Small intestine (tissue), 7 donors: ENCODE results near the gene UBE2S. TPM values are rescaled to one million over a fixed set of nuclear protein-coding genes. Genes with fewer than 3 reads are reported as not detected.

Source experiments
- DNase-seq, 2 donors: peaks; one replicate each; pipeline versions ENCODE4 v3.0.0 to v3.0.0-alpha.2; 2013
- FAIRE-seq: peaks from 2 replicates; lab custom pipeline; 2012; peaks lifted over from hg19 to GRCh38; lab: Jason Lieb, UNC
- H3K27ac ChIP-seq, 3 donors: one replicate each; pipeline ENCODE4 v1.5.1; 2013; ENCODE audit warnings: low read length in 2 of 3, mild to moderate bottlenecking in 2 of 3, control low read depth in 1 of 3, inconsistent platforms in 1 of 3, low read depth in 1 of 3, moderate library complexity in 1 of 3
- H3K27me3 ChIP-seq, 3 donors: one replicate each; pipeline ENCODE4 v1.6.1; 2013; ENCODE audit warnings: low read length in 3 of 3, inconsistent platforms in 1 of 3; ENCODE audit not compliant: control insufficient read depth in 3 of 3, insufficient read depth in 3 of 3
- H3K36me3 ChIP-seq, 3 donors: one replicate each; pipeline ENCODE4 v1.6.1; 2013; ENCODE audit warnings: low read length in 3 of 3, inconsistent platforms in 1 of 3, low read depth in 1 of 3, mild to moderate bottlenecking in 1 of 3, moderate library complexity in 1 of 3; ENCODE audit not compliant: control insufficient read depth in 3 of 3, insufficient read depth in 2 of 3
- H3K4me1 ChIP-seq, 3 donors: one replicate each; pipeline ENCODE4 v1.6.1; 2013; ENCODE audit warnings: low read length in 2 of 3, inconsistent platforms in 1 of 3, low read depth in 1 of 3, mild to moderate bottlenecking in 1 of 3, moderate library complexity in 1 of 3; ENCODE audit not compliant: control insufficient read depth in 3 of 3, insufficient read depth in 2 of 3
- H3K4me3 ChIP-seq, 3 donors: one replicate each; pipeline ENCODE4 v1.5.1; 2013; ENCODE audit warnings: low read length in 3 of 3, control low read depth in 1 of 3, inconsistent platforms in 1 of 3, low read depth in 1 of 3, mild to moderate bottlenecking in 1 of 3, moderate library complexity in 1 of 3
- H3K9me3 ChIP-seq, 2 donors: one replicate each; pipeline ENCODE4 v1.6.1; 2013; ENCODE audit warnings: low read depth in 1 of 2, low read length in 1 of 2; ENCODE audit not compliant: control insufficient read depth in 2 of 2, insufficient read depth in 1 of 2
- WGBS, 3 donors: extraction: QIAGEN DNeasy Blood & Tissue Kit; methylation state at CpG; one replicate each; pipeline ENCODE4 v1.1.7; 2013; 5-methylcytosine and 5-hydroxymethylcytosine counted together
- polyA plus RNA-seq, 4 donors: library from polyadenylated mRNA; stranded (reverse) in 3 of 4; unstranded in 1 of 4; fragments of 200-250 nt in 3 of 4; fragments of 120-200 nt in 1 of 4; gene quantifications; one replicate each; pipeline versions ENCODE4 v1.2.1 to v1.2.3, GENCODE V29; 2013
- donor health status: healthy with polysubstance abuse.
- donor health status: control.
- donor health status: control.
- donor health status: Bipolar disorder and iron deficiency.
- donor health status: healthy.

The UBE2S gene
- polyA plus RNA-seq, 4 donors: 7.2 to 30.1 (median 16.4) TPM

- H3K36me3 ChIP-seq: no peaks in the 10 kb centered on the region
- peaks cover 6 to 65% (median 33%) of the 10 kb centered on the region in 3 donors for H3K27me3 ChIP-seq
- no peaks in the 10 kb centered on the region for H3K9me3 ChIP-seq
- no peak overlapping the region for H3K4me3 ChIP-seq
- no peak for FAIRE-seq
- peaks cover 0 to 20% (median 5%) of the 10 kb centered on the region in 3 donors for H3K4me1 ChIP-seq
- no peak for DNase-seq
- H3K27ac ChIP-seq: no peak overlapping the region
- WGBS, 3 donors: 18 to 27% (median 19%) methylated on average over 11 to 13 of the region's 13 CpGs
Measured at GRCh38 chr19:55355213-55355821, 52.3 kb downstream of the UBE2S start.

- DNase-seq (no peak), FAIRE-seq (no peak)
- WGBS, 3 donors: 2 to 3% (median 2%) methylated on average over 22 to 41 of the region's 43 CpGs
- peak within 1 kb of the TSS; percentile 34 to 57 (median 51) for H3K4me3 ChIP-seq
- H3K27ac ChIP-seq: no peak within 1 kb of the TSS
- H3K9me3 ChIP-seq: no peaks in the 10 kb centered on the region
- peaks cover 0 to 20% (median 5%) of the 10 kb centered on the region in 3 donors for H3K4me1 ChIP-seq
- no peaks in the 10 kb centered on the region for H3K36me3 ChIP-seq
- H3K27me3 ChIP-seq: peaks cover 6 to 65% (median 33%) of the 10 kb centered on the region in 3 donors
Measured at GRCh38 chr19:55354698-55355212, 52.8 kb downstream of the UBE2S start, which contains the start of gene COX6B2. Gene COX6B2 (minus strand): TSS chr19:55354719. CDS start chr19:55354521, 198 bp downstream.

GRCh38 chr19:55353803-55354697 is 53.5 kb downstream of the UBE2S start:
- H3K4me1 ChIP-seq: peaks cover 0 to 20% (median 5%) of the 10 kb centered on the region in 3 donors
- H3K4me3 ChIP-seq: peak overlapping the region; percentile 34 to 57 (median 51)
- DNase-seq (peak; percentile 45 to 84), FAIRE-seq (no peak)
- H3K9me3 ChIP-seq: no peaks in the 10 kb centered on the region
- H3K27me3 ChIP-seq: peaks cover 6 to 65% (median 33%) of the 10 kb centered on the region in 3 donors
- WGBS, 3 donors: 1 to 2% (median 1%) methylated on average over 50 to 72 of the region's 72 CpGs
- H3K36me3 ChIP-seq: peaks cover 0 to 3% (median 0%) of the 10 kb centered on the region in 3 donors
- no peak overlapping the region for H3K27ac ChIP-seq

- FAIRE-seq: no peak
- no peak for DNase-seq
- Histone ChIP-seq H3K4me3 (peak overlapping the region; percentile 34 to 57 (median 51)), H3K9me3 (no peaks in the 10 kb centered on the region), H3K36me3 (peaks cover 0 to 6% (median 0%) of the 10 kb centered on the region in 3 donors), H3K4me1 (peaks cover 0 to 20% (median 5%) of the 10 kb centered on the region in 3 donors), H3K27me3 (peaks cover 6 to 65% (median 33%) of the 10 kb centered on the region in 3 donors), H3K27ac (no peak overlapping the region)
- 4% methylated on average over 22 to 24 of the region's 24 CpGs for WGBS, 3 donors
Measured at GRCh38 chr19:55353356-55353802, 54.2 kb downstream of the UBE2S start.

- H3K27me3 ChIP-seq: peaks cover 6 to 65% (median 33%) of the 10 kb centered on the region in 3 donors
- peaks cover 0 to 12% (median 0%) of the 10 kb centered on the region in 3 donors for H3K36me3 ChIP-seq
- no peak for FAIRE-seq
- H3K27ac ChIP-seq: no peak overlapping the region
- H3K4me3 ChIP-seq: no peak overlapping the region
- DNase-seq: peak in 1 of 2 donors; percentile 43
- H3K4me1 ChIP-seq: peaks cover 0 to 20% (median 5%) of the 10 kb centered on the region in 3 donors
- WGBS, 3 donors: 41 to 65% (median 53%) methylated on average over 25 of the region's 25 CpGs
- no peaks in the 10 kb centered on the region for H3K9me3 ChIP-seq
Measured at GRCh38 chr19:55352549-55353145, 54.9 kb downstream of the UBE2S start.

- 44 to 63% (median 58%) methylated on average over 6 of the region's 6 CpGs for WGBS, 3 donors
- H3K4me1 ChIP-seq: peaks cover 0 to 20% (median 5%) of the 10 kb centered on the region in 3 donors
- peaks cover 0 to 17% (median 2%) of the 10 kb centered on the region in 3 donors for H3K36me3 ChIP-seq
- no peak overlapping the region for H3K27ac ChIP-seq
- H3K27me3 ChIP-seq: peaks cover 4 to 61% (median 33%) of the 10 kb centered on the region in 3 donors
- no peaks in the 10 kb centered on the region for H3K9me3 ChIP-seq
- DNase-seq (no peak), FAIRE-seq (no peak)
- no peak overlapping the region for H3K4me3 ChIP-seq
Measured at GRCh38 chr19:55352040-55352439, 55.5 kb downstream of the UBE2S start.

GRCh38 chr19:55350620-55351315 is 56.8 kb downstream of the UBE2S start:
- no peaks in the 10 kb centered on the region for H3K9me3 ChIP-seq
- H3K36me3 ChIP-seq: peaks cover 0 to 26% (median 5%) of the 10 kb centered on the region in 3 donors
- H3K4me3 ChIP-seq: no peak overlapping the region
- H3K4me1 ChIP-seq: peaks cover 0 to 20% (median 5%) of the 10 kb centered on the region in 3 donors
- WGBS, 3 donors: 55 to 67% (median 59%) methylated on average over 11 of the region's 11 CpGs
- peaks cover 4 to 48% (median 30%) of the 10 kb centered on the region in 3 donors for H3K27me3 ChIP-seq
- H3K27ac ChIP-seq: no peak overlapping the region
- DNase-seq (no peak), FAIRE-seq (no peak)
